IPS-20b (cell line): ENCODE measurements around the gene VGLL1.

ENCODE experiments used
- H3K27ac ChIP-seq: one replicate; pipeline ENCODE4 v1.5.1; 2013; ENCODE audit warnings: low read length
- H3K27me3 ChIP-seq: 2 replicates; pipeline ENCODE4 v1.6.1; 2013; ENCODE audit warnings: mild to moderate bottlenecking, low read length, inconsistent platforms; ENCODE audit not compliant: insufficient read depth
- H3K36me3 ChIP-seq: 2 replicates; pipeline ENCODE4 v1.6.1; 2013; ENCODE audit warnings: low read depth, mild to moderate bottlenecking, inconsistent platforms, low read length, moderate library complexity; ENCODE audit not compliant: insufficient read depth
- H3K4me1 ChIP-seq: 2 replicates; pipeline ENCODE4 v1.6.1; 2013; ENCODE audit warnings: mild to moderate bottlenecking, control low read depth, inconsistent platforms, low read length, moderate library complexity; ENCODE audit not compliant: insufficient read depth
- H3K4me3 ChIP-seq: 2 replicates; pipeline ENCODE4 v1.5.1; 2013; ENCODE audit warnings: mild to moderate bottlenecking, low read length, inconsistent platforms
- H3K9ac ChIP-seq: 2 replicates; pipeline ENCODE4 v1.6.1; 2013; ENCODE audit warnings: low read depth, mild to moderate bottlenecking, inconsistent platforms, low read length, moderate library complexity
- H3K9me3 ChIP-seq: 2 replicates; pipeline ENCODE4 v1.6.1; 2013; ENCODE audit warnings: mild to moderate bottlenecking, low read depth, low read length, inconsistent platforms; ENCODE audit not compliant: insufficient read depth

VGLL1 gene

DNA sequence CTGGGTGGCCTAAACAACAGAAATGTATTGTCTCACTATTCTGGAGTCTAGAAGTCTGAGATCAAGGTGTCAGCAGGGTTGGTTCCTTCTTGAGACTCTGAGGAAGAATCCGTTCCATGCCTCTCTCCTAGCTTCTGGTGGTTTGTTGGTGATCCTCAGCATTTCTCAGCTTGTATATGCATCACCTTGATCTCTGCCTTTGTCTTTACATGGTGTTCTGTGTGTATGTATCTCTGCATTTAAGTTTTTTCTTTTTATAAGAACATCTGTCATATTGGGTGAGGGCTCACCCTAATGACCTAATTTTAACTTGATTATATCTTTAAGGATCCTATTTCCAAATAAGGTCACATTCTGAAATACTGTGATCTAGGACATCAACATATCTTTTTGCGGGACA lies 65.3 kb downstream of the VGLL1 start:
- no peaks in the 10 kb centered on the region for H3K36me3 ChIP-seq

DNA sequence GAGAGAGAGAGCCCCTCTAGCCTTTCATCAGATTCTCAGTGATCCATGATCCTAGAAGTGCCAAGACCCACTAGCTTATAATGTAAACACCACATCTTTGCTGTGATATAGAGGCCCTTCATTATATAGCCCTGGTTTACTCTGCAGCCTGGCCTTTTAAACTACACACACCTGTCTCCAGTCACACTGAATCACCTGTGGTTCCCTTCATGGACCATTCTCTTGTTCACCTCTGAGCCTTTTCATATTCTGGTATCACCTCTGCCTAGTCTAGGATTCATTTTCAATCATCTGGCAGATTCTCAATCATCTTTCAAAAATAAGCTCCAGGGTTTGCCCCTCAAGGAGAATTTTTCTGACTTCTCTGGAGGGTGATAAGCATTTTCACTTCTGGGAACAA lies 65.9 kb downstream of the VGLL1 start:
- H3K4me1 ChIP-seq: no peaks in the 10 kb centered on the region
- no peaks in the 10 kb centered on the region for H3K9me3 ChIP-seq
- no peaks in the 10 kb centered on the region for H3K36me3 ChIP-seq
- H3K9ac ChIP-seq: no peak overlapping the region
- no peak overlapping the region for H3K4me3 ChIP-seq
- H3K27ac ChIP-seq: no peak overlapping the region
- no peaks in the 10 kb centered on the region for H3K27me3 ChIP-seq

More for the DNA sequence above, 65.3 kb downstream of the VGLL1 start:
- H3K27me3 ChIP-seq: no peaks in the 10 kb centered on the region
- no peak overlapping the region for H3K4me3 ChIP-seq
- no peaks in the 10 kb centered on the region for H3K9me3 ChIP-seq
- H3K9ac ChIP-seq: no peak overlapping the region
- no peak overlapping the region for H3K27ac ChIP-seq
- H3K4me1 ChIP-seq: no peaks in the 10 kb centered on the region

DNA sequence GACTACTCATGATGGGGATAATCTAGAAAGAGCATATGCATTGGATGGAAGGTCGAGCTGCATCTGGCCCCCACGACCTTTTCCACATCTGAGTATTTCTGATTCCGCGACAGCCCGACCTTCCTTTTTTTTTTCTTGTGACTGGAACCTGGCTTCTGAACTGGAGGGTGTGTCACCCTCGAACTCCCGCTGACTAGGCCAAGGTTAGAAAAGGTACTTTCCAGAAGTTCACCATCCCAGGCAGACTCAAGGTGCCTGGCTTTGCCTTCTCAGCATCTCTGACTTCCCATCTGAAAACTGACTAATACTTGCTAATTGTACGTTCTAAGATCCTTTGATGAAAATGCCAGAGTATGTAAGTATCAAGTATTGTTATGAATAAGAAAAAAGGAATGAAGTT lies 66.6 kb downstream of the VGLL1 start:
- H3K9ac ChIP-seq: no peak overlapping the region
- H3K27ac ChIP-seq: no peak overlapping the region
- no peaks in the 10 kb centered on the region for H3K4me1 ChIP-seq
- no peaks in the 10 kb centered on the region for H3K36me3 ChIP-seq
- H3K27me3 ChIP-seq: no peaks in the 10 kb centered on the region
- H3K4me3 ChIP-seq: no peak overlapping the region
- H3K9me3 ChIP-seq: no peaks in the 10 kb centered on the region

DNA sequence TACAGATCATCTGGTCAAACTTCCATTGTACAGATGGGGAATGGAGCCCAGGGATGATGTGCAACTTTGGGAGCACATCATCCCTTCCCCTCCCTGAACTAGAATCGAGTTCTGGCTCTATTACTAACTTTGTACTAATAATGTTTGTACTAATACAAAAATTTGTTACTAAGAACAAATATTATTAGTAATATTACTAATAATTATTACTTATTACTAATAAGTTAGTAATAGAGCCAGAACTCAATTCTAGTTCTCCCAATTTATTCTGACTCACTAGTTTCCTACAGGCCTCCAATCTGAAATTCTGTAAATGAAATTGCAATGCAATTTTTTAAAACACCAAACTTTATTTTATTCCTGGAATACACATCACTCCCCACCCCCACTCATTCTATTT lies 68.0 kb downstream of the VGLL1 start:
- H3K27ac ChIP-seq: no peak overlapping the region
- H3K27me3 ChIP-seq: no peaks in the 10 kb centered on the region
- H3K4me3 ChIP-seq: no peak overlapping the region
- H3K36me3 ChIP-seq: no peaks in the 10 kb centered on the region
- no peaks in the 10 kb centered on the region for H3K4me1 ChIP-seq
- no peak overlapping the region for H3K9ac ChIP-seq
- H3K9me3 ChIP-seq: no peaks in the 10 kb centered on the region
